Measurements from ENCODE around the gene TNFSF13. TPM values are rescaled to one million over a fixed set of nuclear protein-coding genes. Genes with fewer than 3 reads are reported as not detected.
"Not testable (repeated sequence)": the region's sequence is repeated elsewhere in the genome, so short reads cannot be mapped to it uniquely, and the experiment has no call there.

TNFSF13 gene
- total RNA-seq, 1 donor from 2014 or later, result 3.5 TPM

DNA sequence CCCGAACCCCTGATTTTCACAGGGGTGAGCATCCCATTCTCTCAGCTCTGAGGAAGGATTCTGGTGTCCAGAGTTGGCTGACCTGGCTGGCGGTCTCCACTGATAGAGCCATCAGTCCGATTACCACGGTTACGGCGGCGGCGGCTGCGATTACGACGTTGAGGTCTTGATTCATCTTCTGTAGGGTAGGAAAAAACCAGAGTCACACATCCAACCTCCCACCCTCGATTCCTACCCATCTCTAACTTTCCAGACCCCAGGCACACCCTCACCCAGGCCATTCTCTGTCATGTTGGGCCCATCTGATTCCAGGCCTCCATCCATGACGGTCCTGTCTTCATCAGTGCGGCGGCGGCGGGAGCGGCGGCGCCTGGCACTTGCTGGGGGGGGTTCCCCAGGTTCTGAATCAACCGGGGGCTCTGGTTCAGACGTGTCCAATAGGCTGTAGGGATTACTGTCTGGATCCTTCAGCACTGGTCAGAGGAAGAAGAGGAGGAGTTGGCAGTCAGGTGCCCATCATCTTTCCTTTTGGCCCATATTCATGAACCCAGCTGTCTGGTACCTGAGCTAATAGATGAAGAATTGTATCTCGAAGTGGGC, 34.0 kb downstream of the TNFSF13 start:
- Mint-ChIP-seq H3K27ac (no peak overlapping the region), H3K9me3 (no peaks in the 10 kb centered on the region), H3K4me3 (no peak overlapping the region), H3K27me3 (no peaks in the 10 kb centered on the region), H3K36me3 (peaks cover 27% of the 10 kb centered on the region), H3K4me1 (ENCODE audit: unreplicated experiment) (peaks cover 10% of the 10 kb centered on the region)
- DNase-seq (ENCODE audit: extremely low spot score, unreplicated experiment), result no peak
- TF ChIP-seq, protein P1, sequence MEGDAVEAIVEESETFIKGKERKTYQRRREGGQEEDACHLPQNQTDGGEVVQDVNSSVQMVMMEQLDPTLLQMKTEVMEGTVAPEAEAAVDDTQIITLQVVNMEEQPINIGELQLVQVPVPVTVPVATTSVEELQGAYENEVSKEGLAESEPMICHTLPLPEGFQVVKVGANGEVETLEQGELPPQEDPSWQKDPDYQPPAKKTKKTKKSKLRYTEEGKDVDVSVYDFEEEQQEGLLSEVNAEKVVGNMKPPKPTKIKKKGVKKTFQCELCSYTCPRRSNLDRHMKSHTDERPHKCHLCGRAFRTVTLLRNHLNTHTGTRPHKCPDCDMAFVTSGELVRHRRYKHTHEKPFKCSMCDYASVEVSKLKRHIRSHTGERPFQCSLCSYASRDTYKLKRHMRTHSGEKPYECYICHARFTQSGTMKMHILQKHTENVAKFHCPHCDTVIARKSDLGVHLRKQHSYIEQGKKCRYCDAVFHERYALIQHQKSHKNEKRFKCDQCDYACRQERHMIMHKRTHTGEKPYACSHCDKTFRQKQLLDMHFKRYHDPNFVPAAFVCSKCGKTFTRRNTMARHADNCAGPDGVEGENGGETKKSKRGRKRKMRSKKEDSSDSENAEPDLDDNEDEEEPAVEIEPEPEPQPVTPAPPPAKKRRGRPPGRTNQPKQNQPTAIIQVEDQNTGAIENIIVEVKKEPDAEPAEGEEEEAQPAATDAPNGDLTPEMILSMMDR (conservative IDR thresholded peaks at IDR 0.05), result no peak

DNA sequence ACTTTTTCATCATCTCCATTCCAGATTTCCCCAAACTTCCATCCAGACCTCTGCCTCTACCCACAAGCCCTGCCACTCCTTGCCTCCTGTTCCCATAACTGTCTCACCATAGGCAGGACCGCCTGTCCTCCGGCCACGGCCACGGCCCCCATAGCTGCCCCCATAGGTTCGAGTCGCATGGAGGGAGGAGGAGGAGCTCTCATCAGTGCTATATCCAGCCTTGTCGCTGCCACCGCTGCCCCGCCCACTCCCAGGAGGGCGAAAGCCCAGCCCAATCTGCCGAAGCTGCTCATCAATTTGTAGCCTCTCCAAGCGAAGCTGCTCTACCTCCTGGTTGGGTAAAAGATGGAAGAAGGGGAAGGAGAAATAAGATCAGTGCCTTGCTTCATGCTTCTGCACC, 34.7 kb downstream of the TNFSF13 start:
- Mint-ChIP-seq H3K9me3 (no peaks in the 10 kb centered on the region), H3K27ac (peak overlapping the region; percentile 80), H3K36me3 (peaks cover 26% of the 10 kb centered on the region), H3K4me1 (ENCODE audit: unreplicated experiment) (peaks cover 8% of the 10 kb centered on the region), H3K27me3 (no peaks in the 10 kb centered on the region), H3K4me3 (no peak overlapping the region)
- TF ChIP-seq, protein P1 (conservative IDR thresholded peaks at IDR 0.05), result no peak
- no peak for DNase-seq (ENCODE audit: extremely low spot score, unreplicated experiment)

DNA sequence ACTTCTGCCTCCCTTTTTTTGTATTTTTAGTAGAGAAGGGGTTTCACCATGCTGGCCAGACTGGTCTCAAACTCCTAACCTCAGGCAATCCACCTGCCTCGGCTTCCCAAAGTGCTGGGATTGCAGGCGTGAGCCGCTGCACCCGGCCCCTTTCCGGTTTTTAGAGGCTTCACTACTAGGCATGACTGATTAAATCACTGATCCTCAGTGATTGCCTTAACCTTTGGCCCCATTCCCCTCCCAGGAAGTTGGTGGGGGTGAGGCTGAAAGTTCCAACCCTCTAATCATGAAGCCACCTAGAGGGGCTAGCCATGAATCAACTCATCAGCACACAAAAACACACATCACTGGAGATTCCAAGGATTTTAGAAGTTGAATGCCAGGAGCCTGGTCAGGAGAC, 39.0 kb downstream of the TNFSF13 start:
- not testable (repeated sequence) for H3K27ac Mint-ChIP-seq; DNase-seq (ENCODE audit: extremely low spot score, unreplicated experiment); H3K4me1 Mint-ChIP-seq (ENCODE audit: unreplicated experiment); H3K4me3 Mint-ChIP-seq; H3K9me3 Mint-ChIP-seq; H3K27me3 Mint-ChIP-seq
- H3K36me3 Mint-ChIP-seq, result peaks cover 27% of the 10 kb centered on the region

DNA sequence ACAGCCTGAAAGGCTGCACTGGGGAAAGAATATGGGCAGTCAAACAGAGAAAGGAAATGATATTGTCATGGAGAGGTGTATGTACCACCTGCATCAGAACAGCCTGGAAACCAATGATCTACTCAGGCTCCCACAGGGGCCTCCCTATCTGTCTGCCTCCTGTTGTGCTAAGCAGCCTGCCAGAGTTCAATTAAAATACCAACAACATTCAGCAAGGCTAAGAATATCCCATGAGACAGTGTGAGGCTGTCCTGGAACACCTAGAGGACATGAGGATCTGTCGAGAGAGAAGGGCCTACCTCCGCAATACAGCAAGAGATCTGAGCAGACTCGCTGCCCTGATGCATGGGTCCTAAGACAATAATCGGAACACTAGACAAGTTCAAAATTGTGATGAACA, 47.7 kb downstream of the TNFSF13 start:
- H3K4me3 Mint-ChIP-seq, result no peak overlapping the region
- no peaks in the 10 kb centered on the region for H3K9me3 Mint-ChIP-seq
- peaks cover 7% of the 10 kb centered on the region for H3K4me1 Mint-ChIP-seq (ENCODE audit: unreplicated experiment)
- H3K36me3 Mint-ChIP-seq, result peaks cover 27% of the 10 kb centered on the region
- no peaks in the 10 kb centered on the region for H3K27me3 Mint-ChIP-seq
- no peak for DNase-seq (ENCODE audit: extremely low spot score, unreplicated experiment)
- TF ChIP-seq, protein P1 (conservative IDR thresholded peaks at IDR 0.05), result no peak
- H3K27ac Mint-ChIP-seq, result no peak overlapping the region

DNA sequence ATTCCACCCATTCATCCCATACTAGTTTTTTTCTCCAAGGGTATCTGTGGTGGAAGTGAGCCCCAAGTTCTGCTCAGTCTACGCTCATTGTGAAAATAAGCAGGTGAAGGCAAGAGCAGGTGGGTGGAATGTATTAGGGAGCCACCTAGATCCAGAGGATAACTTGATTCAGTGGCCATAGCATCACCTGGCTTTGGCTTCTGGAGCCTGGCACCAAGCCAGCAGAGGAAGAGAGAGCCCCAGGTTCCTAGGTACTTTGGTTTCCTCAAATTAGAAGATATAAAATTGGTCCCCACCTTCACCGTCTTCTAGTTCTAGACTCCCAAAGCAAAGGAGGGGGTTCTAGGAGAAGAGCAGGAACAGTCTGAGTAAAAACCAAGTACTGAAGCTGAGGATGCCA, 52.1 kb downstream of the TNFSF13 start:
- H3K4me3 Mint-ChIP-seq, result peak overlapping the region; percentile 63
- peaks cover 17% of the 10 kb centered on the region for H3K36me3 Mint-ChIP-seq
- H3K27ac Mint-ChIP-seq, result peak overlapping the region; percentile 14
- TF ChIP-seq, protein P1 (conservative IDR thresholded peaks at IDR 0.05), result no peak
- H3K4me1 Mint-ChIP-seq (ENCODE audit: unreplicated experiment), result peaks cover 29% of the 10 kb centered on the region
- no peak for DNase-seq (ENCODE audit: extremely low spot score, unreplicated experiment)
- no peaks in the 10 kb centered on the region for H3K9me3 Mint-ChIP-seq
- no peaks in the 10 kb centered on the region for H3K27me3 Mint-ChIP-seq

Other genes with a start within 250 kb of the TNFSF13 start
- 75.0 and 75.4 TPM in 2 replicates for gene GPS2, start 243.4 kb upstream of the TNFSF13 start, total RNA-seq (ENCODE audit: low replicate concordance)
- 49.9 and 61.5 TPM in 2 replicates for gene NEURL4, start 229.4 kb upstream of the TNFSF13 start, total RNA-seq (ENCODE audit: low replicate concordance)
- gene ACAP1, start 222.2 kb upstream of the TNFSF13 start, total RNA-seq (ENCODE audit: low replicate concordance), result 3.2 and 8.3 TPM in 2 replicates
- gene KCTD11, start 206.6 kb upstream of the TNFSF13 start, total RNA-seq (ENCODE audit: low replicate concordance), result 9.5 and 15.5 TPM in 2 replicates
- not detected in 2 replicates for gene TMEM95, start 203.6 kb upstream of the TNFSF13 start, total RNA-seq (ENCODE audit: low replicate concordance)
- gene TNK1, start 177.7 kb upstream of the TNFSF13 start, total RNA-seq (ENCODE audit: low replicate concordance), result 6.6 and 11.5 TPM in 2 replicates
- gene PLSCR3, start 164.2 kb upstream of the TNFSF13 start, total RNA-seq (ENCODE audit: low replicate concordance), result 39.8 and 55.8 TPM in 2 replicates
- 89.8 and 90.3 TPM in 2 replicates for gene TMEM256, start 154.7 kb upstream of the TNFSF13 start, total RNA-seq (ENCODE audit: low replicate concordance)
- gene NLGN2, start 150.9 kb upstream of the TNFSF13 start, total RNA-seq (ENCODE audit: low replicate concordance), result 15.0 and 68.4 TPM in 2 replicates
- 0.31 TPM in 1 of 2 replicates, not detected in the other for gene SPEM1, start 138.4 kb upstream of the TNFSF13 start, total RNA-seq (ENCODE audit: low replicate concordance)
- not detected in 2 replicates for gene SPEM2, start 133.1 kb upstream of the TNFSF13 start, total RNA-seq (ENCODE audit: low replicate concordance)
- not detected in 2 replicates for gene SPEM3, start 129.9 kb upstream of the TNFSF13 start, total RNA-seq (ENCODE audit: low replicate concordance)
- gene TMEM102, start 123.3 kb upstream of the TNFSF13 start, total RNA-seq (ENCODE audit: low replicate concordance), result 6.4 and 15.9 TPM in 2 replicates
- 21.8 and 76.0 TPM in 2 replicates for gene FGF11, start 119.2 kb upstream of the TNFSF13 start, total RNA-seq (ENCODE audit: low replicate concordance)
- gene CHRNB1, start 113.7 kb upstream of the TNFSF13 start, total RNA-seq (ENCODE audit: low replicate concordance), result 16.4 and 51.1 TPM in 2 replicates
- 34.5 and 76.6 TPM in 2 replicates for gene ZBTB4, start 79.1 kb upstream of the TNFSF13 start, total RNA-seq (ENCODE audit: low replicate concordance)
- not detected in 2 replicates for gene SLC35G6, start 77.3 kb upstream of the TNFSF13 start, total RNA-seq (ENCODE audit: low replicate concordance)
- gene POLR2A, start 74.4 kb upstream of the TNFSF13 start, total RNA-seq (ENCODE audit: low replicate concordance), result 175 and 244 TPM in 2 replicates
- gene TNFSF12, start 9.7 kb upstream of the TNFSF13 start, total RNA-seq (ENCODE audit: low replicate concordance), result 4.3 and 11.3 TPM in 2 replicates
- 50.2 and 52.7 TPM in 2 replicates for gene SENP3, start 3.2 kb downstream of the TNFSF13 start, total RNA-seq (ENCODE audit: low replicate concordance)
- 5.0 and 5.8 TPM in 2 replicates for gene CD68, start 20.9 kb downstream of the TNFSF13 start, total RNA-seq (ENCODE audit: low replicate concordance)
- gene MPDU1, start 25.1 kb downstream of the TNFSF13 start, total RNA-seq (ENCODE audit: low replicate concordance), result 61.8 and 67.6 TPM in 2 replicates
- gene SOX15, start 31.3 kb downstream of the TNFSF13 start, total RNA-seq (ENCODE audit: low replicate concordance), result 0.77 and 4.0 TPM in 2 replicates
- gene FXR2, start 56.1 kb downstream of the TNFSF13 start, total RNA-seq (ENCODE audit: low replicate concordance), result 37.1 and 44.2 TPM in 2 replicates
- 94.1 and 104 TPM in 2 replicates for gene SAT2, start 69.1 kb downstream of the TNFSF13 start, total RNA-seq (ENCODE audit: low replicate concordance)
- gene SHBG, start 71.4 kb downstream of the TNFSF13 start, total RNA-seq (ENCODE audit: low replicate concordance), result 2.0 and 3.0 TPM in 2 replicates
- gene ATP1B2, start 92.2 kb downstream of the TNFSF13 start, total RNA-seq (ENCODE audit: low replicate concordance), result 1.9 and 4.8 TPM in 2 replicates
- 80.7 and 123 TPM in 2 replicates for gene TP53, start 128.7 kb downstream of the TNFSF13 start, total RNA-seq (ENCODE audit: low replicate concordance)
- 10.2 and 22.1 TPM in 2 replicates for gene WRAP53, start 129.7 kb downstream of the TNFSF13 start, total RNA-seq (ENCODE audit: low replicate concordance)
- 11.4 and 79.5 TPM in 2 replicates for gene EFNB3, start 146.5 kb downstream of the TNFSF13 start, total RNA-seq (ENCODE audit: low replicate concordance)
- gene DNAH2, start 159.0 kb downstream of the TNFSF13 start, total RNA-seq (ENCODE audit: low replicate concordance), result 0.10 and 1.0 TPM in 2 replicates